Fibroblast of mammary gland (primary cell): ENCODE measurements around the gene RASAL2.

Experiments
- DNase-seq: peaks from one replicate; pipeline ENCODE4 v3.0.0-alpha.2; 2010; ENCODE audit warnings: low read depth
- H3K4me3 ChIP-seq: 2 replicates; pipeline ENCODE4 v1.5.1; 2011; ENCODE audit warnings: low read depth, mild to moderate bottlenecking, low read length, moderate library complexity; ENCODE audit not compliant: control insufficient read depth
- CTCF ChIP-seq: conservative IDR thresholded peaks from 2 replicates; pipeline ENCODE4 v1.5.1; 2011; ENCODE audit warnings: low read depth, low read length, inconsistent platforms; ENCODE audit not compliant: control insufficient read depth, insufficient read depth

Gene RASAL2

GRCh38 chr1:178465011-178465410, 371.1 kb downstream of the RASAL2 start:
- TF ChIP-seq CTCF: no peak
- DNase-seq: peak; percentile 72

DNA sequence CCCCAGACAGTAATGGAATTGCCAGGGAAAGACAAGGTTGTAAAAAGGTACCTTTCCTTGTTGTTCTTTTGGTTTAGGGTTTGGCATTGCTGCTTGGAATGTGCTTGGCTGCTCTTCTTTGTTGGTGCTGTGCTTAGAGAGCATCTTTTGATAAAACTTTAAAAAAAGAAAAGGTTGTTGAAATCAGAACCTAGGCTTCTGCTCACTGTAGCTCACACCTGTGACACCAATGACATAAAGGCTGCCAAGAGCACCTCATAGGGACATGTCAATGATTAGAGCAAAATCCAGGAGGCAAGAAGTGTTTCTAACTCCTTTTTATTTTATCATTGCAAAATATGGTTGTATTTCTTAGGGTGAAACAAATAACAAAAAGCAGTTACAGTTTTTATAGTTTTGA, 373.9 kb downstream of the RASAL2 start:
- no peak overlapping the region for H3K4me3 ChIP-seq
- TF ChIP-seq CTCF: no peak
- no peak for DNase-seq

More at GRCh38 chr1:178465011-178465410, 371.1 kb downstream of the RASAL2 start:
- H3K4me3 ChIP-seq: no peak overlapping the region

GRCh38 chr1:178470411-178470960, 376.6 kb downstream of the RASAL2 start:
- H3K4me3 ChIP-seq: no peak overlapping the region
- DNase-seq: no peak
- TF ChIP-seq CTCF: no peak

- TF ChIP-seq CTCF: no peak
- DNase-seq: no peak
- H3K4me3 ChIP-seq: no peak overlapping the region
Measured at GRCh38 chr1:178472531-178472930, 378.6 kb downstream of the RASAL2 start.

DNA sequence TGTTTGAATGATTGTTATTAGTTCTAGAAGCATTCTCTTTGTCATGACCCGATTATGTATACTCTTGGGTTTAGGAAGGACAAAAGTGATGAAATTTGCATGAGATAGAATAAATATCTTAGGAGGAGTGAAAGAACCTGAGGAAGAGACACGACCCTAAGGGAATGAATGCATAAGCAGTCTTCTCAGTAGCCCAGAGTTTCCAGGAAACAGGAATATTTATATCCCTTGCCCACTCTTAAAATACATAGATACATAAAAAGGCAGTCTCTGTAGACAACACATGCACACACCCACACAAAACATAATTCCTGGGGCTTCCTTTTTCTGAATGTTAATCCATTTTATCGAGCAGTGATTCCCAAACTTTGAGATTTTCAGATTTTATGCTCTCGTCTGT, 383.5 kb downstream of the RASAL2 start:
- no peak for TF ChIP-seq CTCF
- no peak overlapping the region for H3K4me3 ChIP-seq
- no peak for DNase-seq

GRCh38 chr1:178477841-178478240, 383.9 kb downstream of the RASAL2 start:
- no peak for DNase-seq
- no peak for TF ChIP-seq CTCF
- no peak overlapping the region for H3K4me3 ChIP-seq
